Measurements from ENCODE around the gene SYT14.

DNA sequence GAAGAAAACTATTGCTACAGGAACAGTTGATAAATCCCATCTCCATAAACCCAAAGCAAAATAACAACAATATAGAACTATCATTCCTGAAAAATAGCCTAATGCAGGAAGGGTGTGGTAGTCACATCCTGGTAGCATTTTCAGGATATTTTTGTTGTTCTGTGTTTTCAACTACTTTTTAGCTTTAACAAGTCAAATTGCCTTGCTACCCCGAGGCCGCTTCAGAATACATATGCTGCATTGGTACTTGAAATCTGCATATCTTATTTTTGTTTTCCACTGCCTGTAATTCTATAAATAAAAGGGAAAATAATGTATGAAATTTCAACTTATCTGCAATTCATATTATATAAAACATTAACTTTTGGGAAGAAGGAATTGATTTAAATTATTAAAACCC, 36.8 kb upstream of the SYT14 start:
- TF ChIP-seq EZH2 (IDR thresholded peaks at IDR 0.05; ENCODE audit: insufficient read depth, poor library complexity, severe bottlenecking): no peak
- no peak for TF ChIP-seq EZH2phosphoT487 (IDR thresholded peaks at IDR 0.05; ENCODE audit: insufficient read depth, low read depth)

All from GM23248 (cell line).